Gastroesophageal sphincter (tissue), 4 donors: Measurements from ENCODE around the gene GMDS. TPM values are rescaled to one million over a fixed set of nuclear protein-coding genes. Genes with fewer than 3 reads are reported as not detected.

ENCODE experiments used
- ATAC-seq: fragments of 150-250 bp; one replicate; pipeline ENCODE4 v1.9.1; 2016; ENCODE audit warnings: mild to moderate bottlenecking, moderate library complexity
- H3K27ac ChIP-seq, 4 donors: fragments of 200-600 bp; sonication (generic) in 3 of 4; 1 replicate in 3 of 4; 2 replicates in 1 of 4; pipeline ENCODE4 v1.5.1; 2016 to 2019
- H3K27me3 ChIP-seq: fragments of 200-600 bp; sonication (generic); one replicate; pipeline ENCODE4 v1.5.1; 2019
- H3K36me3 ChIP-seq, 2 donors: fragments of 200-600 bp; sonication (generic); one replicate each; pipeline ENCODE4 v1.5.1; 2019; ENCODE audit warnings: control low read depth in 1 of 2
- H3K4me1 ChIP-seq, 3 donors: fragments of 200-600 bp; sonication (generic); 1 replicate in 2 of 3; 2 replicates in 1 of 3; pipeline ENCODE4 v1.5.1; 2016 to 2019; ENCODE audit warnings: control low read depth in 2 of 3
- H3K4me3 ChIP-seq, 2 donors: fragments of 200-600 bp; sonication (generic); one replicate each; pipeline ENCODE4 v1.5.1; 2019; ENCODE audit warnings: mild to moderate bottlenecking in 1 of 2, moderate library complexity in 1 of 2
- H3K9me3 ChIP-seq, 3 donors: fragments of 200-600 bp; sonication (generic); one replicate each; pipeline ENCODE4 v1.5.1; 2017 to 2019; ENCODE audit warnings: control low read depth in 2 of 3
- CTCF ChIP-seq, 4 experiments: fragments of 200-600 bp in 2 of 4; fragments of 450-650 bp in 2 of 4; sonication (generic) in 1 of 4; IDR thresholded peaks; one replicate each; pipeline ENCODE4 v1.5.1; 2017 to 2019; ENCODE audit warnings: antibody characterized with exemption in 4 of 4, mild to moderate bottlenecking in 2 of 4, moderate library complexity in 2 of 4
- EP300 ChIP-seq: sonication (generic); formaldehyde crosslinking; IDR thresholded peaks from one replicate; pipeline ENCODE4 v1.6.1; 2017; ENCODE audit warnings: antibody characterized with exemption, mild to moderate bottlenecking
- POLR2A ChIP-seq, 2 donors: fragments of 450-650 bp; IDR thresholded peaks; one replicate each; pipeline ENCODE4 v1.6.1; 2017; ENCODE audit warnings: antibody characterized with exemption in 2 of 2, mild to moderate bottlenecking in 2 of 2, moderate library complexity in 1 of 2
- POLR2AphosphoS5 ChIP-seq: sonication (generic); formaldehyde crosslinking; IDR thresholded peaks from one replicate; pipeline ENCODE4 v1.6.1; 2017; ENCODE audit warnings: antibody characterized with exemption
- WGBS, 2 donors: methylation state at CpG; one replicate each; pipeline ENCODE4 v1.1.5; 2018; ENCODE audit warnings: low coverage in 1 of 2; 5-methylcytosine and 5-hydroxymethylcytosine counted together
- total RNA-seq, 4 donors: library from RNA; depleted of rRNA; stranded (reverse); fragments of >200 nt; gene quantifications; one replicate each; pipeline ENCODE4 v1.1.0, GENCODE V29; 2016

GMDS gene
- total RNA-seq, 4 donors from 2014 or later = 5.0 to 14.7 (median 6.4) TPM

GRCh38 chr6:1611572-1612298 is 633.7 kb downstream of the GMDS start:
- Histone ChIP-seq H3K27ac (peak overlapping the region in 3 of 4 donors; percentile 92 to 99 (median 96)), H3K4me3 (peak overlapping the region; percentile 51 to 71), H3K36me3 (no peaks in the 10 kb centered on the region), H3K27me3 (peaks cover 86% of the 10 kb centered on the region), H3K9me3 (no peaks in the 10 kb centered on the region), H3K4me1 (peaks cover 0 to 71% (median 7%) of the 10 kb centered on the region in 3 donors)
- peak; percentile 2 for TF ChIP-seq POLR2AphosphoS5
- TF ChIP-seq POLR2A (IDR thresholded peaks at IDR 0.05) = no peak
- 20 to 24% methylated on average over 8 to 12 of the region's 71 CpGs for WGBS, 2 donors
- no peak for ATAC-seq

GRCh38 chr6:1611322-1611571 is 634.2 kb downstream of the GMDS start:
- peak in 3 of 4 experiments; percentile 5 to 21 (median 16) for TF ChIP-seq CTCF (IDR thresholded peaks at IDR 0.05)
- no peak for TF ChIP-seq POLR2A (IDR thresholded peaks at IDR 0.05)
- TF ChIP-seq POLR2AphosphoS5 = no peak
- no peak for TF ChIP-seq EP300
- H3K4me3 ChIP-seq = peak overlapping the region; percentile 63 to 71
- no peaks in the 10 kb centered on the region for H3K36me3 ChIP-seq
- ATAC-seq = no peak
- no CpG with 5 or more reads among the region's 38 CpGs for WGBS, 2 donors
- H3K4me1 ChIP-seq = peaks cover 0 to 76% (median 7%) of the 10 kb centered on the region in 3 donors
- no peaks in the 10 kb centered on the region for H3K9me3 ChIP-seq
- H3K27ac ChIP-seq = peak overlapping the region in 3 of 4 donors; percentile 92 to 99 (median 96)
- H3K27me3 ChIP-seq = peaks cover 86% of the 10 kb centered on the region

GRCh38 chr6:1610497-1611321 is 634.7 kb downstream of the GMDS start:
- Histone ChIP-seq H3K4me1 (peaks cover 0 to 76% (median 7%) of the 10 kb centered on the region in 3 donors), H3K9me3 (no peaks in the 10 kb centered on the region), H3K4me3 (peak overlapping the region; percentile 63 to 71), H3K27me3 (peaks cover 90% of the 10 kb centered on the region), H3K27ac (peak overlapping the region; percentile 77 to 99 (median 94)), H3K36me3 (no peaks in the 10 kb centered on the region)
- no peak for ATAC-seq
- WGBS, 2 donors = 20% methylated on average over 2 of the region's 101 CpGs; no CpG with 5 or more reads in 1 of the 2 donors
- TF ChIP-seq POLR2A (IDR thresholded peaks at IDR 0.05) = no peak
- no peak for TF ChIP-seq CTCF (IDR thresholded peaks at IDR 0.05)
- no peak for TF ChIP-seq EP300
- no peak for TF ChIP-seq POLR2AphosphoS5

- 0% methylated on average over 1 of the region's 115 CpGs; no CpG with 5 or more reads in 1 of the 2 donors for WGBS, 2 donors
- no peaks in the 10 kb centered on the region for H3K9me3 ChIP-seq
- H3K27me3 ChIP-seq = peaks cover 90% of the 10 kb centered on the region
- H3K36me3 ChIP-seq = no peaks in the 10 kb centered on the region
- peak in 1 of 2 donors; percentile 40 for TF ChIP-seq POLR2A (IDR thresholded peaks at IDR 0.05)
- no peak for TF ChIP-seq EP300
- peak; percentile 75 for TF ChIP-seq POLR2AphosphoS5
- TF ChIP-seq CTCF (IDR thresholded peaks at IDR 0.05) = no peak
- ATAC-seq = peak; percentile 92
- H3K4me1 ChIP-seq = peaks cover 0 to 76% (median 7%) of the 10 kb centered on the region in 3 donors
- H3K27ac ChIP-seq = peak within 1 kb of the TSS; percentile 81 to 99 (median 94)
- H3K4me3 ChIP-seq = peak within 1 kb of the TSS; percentile 63 to 71
Measured at GRCh38 chr6:1609648-1610496, 635.5 kb downstream of the GMDS start, which contains the start of gene FOXC1. Gene FOXC1 (plus strand): TSS chr6:1609915. CDS start chr6:1610446, 531 bp downstream.
